Peyer's patch (tissue), 4 donors: ENCODE measurements around the gene KAT2A.

ENCODE experiments used
- POLR2A ChIP-seq, 2 donors: fragments of 450-650 bp; IDR thresholded peaks; one replicate each; pipeline ENCODE4 v1.5.1; 2017; ENCODE audit warnings: antibody characterized with exemption in 2 of 2, mild to moderate bottlenecking in 2 of 2, moderate library complexity in 2 of 2
- TF ChIP-seq, protein P1 (sequence below), 6 experiments: fragments of 450-650 bp in 4 of 6; fragments of 200-600 bp in 2 of 6; sonication (generic) in 1 of 6; IDR thresholded peaks; one replicate each; pipeline ENCODE4 v1.5.1; 2017 to 2019; ENCODE audit warnings: antibody characterized with exemption in 6 of 6, mild to moderate bottlenecking in 3 of 6, moderate library complexity in 1 of 6

GRCh38 chr17:42116705-42117396 is 4.3 kb downstream of the KAT2A start:
- no peak for TF ChIP-seq POLR2A (IDR thresholded peaks at IDR 0.05)
- TF ChIP-seq, protein P1, sequence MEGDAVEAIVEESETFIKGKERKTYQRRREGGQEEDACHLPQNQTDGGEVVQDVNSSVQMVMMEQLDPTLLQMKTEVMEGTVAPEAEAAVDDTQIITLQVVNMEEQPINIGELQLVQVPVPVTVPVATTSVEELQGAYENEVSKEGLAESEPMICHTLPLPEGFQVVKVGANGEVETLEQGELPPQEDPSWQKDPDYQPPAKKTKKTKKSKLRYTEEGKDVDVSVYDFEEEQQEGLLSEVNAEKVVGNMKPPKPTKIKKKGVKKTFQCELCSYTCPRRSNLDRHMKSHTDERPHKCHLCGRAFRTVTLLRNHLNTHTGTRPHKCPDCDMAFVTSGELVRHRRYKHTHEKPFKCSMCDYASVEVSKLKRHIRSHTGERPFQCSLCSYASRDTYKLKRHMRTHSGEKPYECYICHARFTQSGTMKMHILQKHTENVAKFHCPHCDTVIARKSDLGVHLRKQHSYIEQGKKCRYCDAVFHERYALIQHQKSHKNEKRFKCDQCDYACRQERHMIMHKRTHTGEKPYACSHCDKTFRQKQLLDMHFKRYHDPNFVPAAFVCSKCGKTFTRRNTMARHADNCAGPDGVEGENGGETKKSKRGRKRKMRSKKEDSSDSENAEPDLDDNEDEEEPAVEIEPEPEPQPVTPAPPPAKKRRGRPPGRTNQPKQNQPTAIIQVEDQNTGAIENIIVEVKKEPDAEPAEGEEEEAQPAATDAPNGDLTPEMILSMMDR (IDR thresholded peaks at IDR 0.05): peak; percentile 80 to 93 (median 92)
